Measurements from ENCODE around the gene MEX3D. TPM values are rescaled to one million over a fixed set of nuclear protein-coding genes. Genes with fewer than 3 reads are reported as not detected.

Gene MEX3D
- total RNA-seq, 1 donor from 2014 or later, result 6.4 TPM

DNA sequence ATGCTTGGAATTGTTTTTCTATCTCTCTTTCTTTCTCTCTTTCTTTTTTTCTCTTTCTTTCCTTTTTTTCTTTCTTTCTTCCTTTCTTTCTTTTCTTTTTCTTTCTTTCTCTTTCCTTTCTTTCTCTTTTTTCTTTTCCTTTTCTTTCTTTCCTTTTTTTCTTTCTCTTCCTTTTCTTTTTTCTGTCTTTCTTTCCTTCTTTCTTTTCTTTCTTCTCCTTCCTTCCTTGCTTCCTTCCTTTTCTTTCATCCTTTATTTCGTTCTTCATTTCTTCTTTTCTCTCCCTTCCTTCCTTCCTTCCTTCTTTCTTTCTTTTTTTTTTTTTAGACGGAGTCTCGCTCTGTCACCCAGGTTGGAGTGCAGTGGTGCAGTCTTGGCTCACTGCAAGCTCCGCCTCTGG is 1.9 kb upstream of the MEX3D start:
- Histone ChIP-seq H3K4me1 (peaks cover 25% of the 10 kb centered on the region), H3K27me3 (ENCODE audit: low read depth) (no peaks in the 10 kb centered on the region), H3K9me3 (replicated peaks) (no peaks in the 10 kb centered on the region), H3K36me3 (no peaks in the 10 kb centered on the region), H3K4me3 (no peak overlapping the region), H3K27ac (replicated peaks) (no peak overlapping the region)
- no peak for DNase-seq
- TF ChIP-seq, protein P1, sequence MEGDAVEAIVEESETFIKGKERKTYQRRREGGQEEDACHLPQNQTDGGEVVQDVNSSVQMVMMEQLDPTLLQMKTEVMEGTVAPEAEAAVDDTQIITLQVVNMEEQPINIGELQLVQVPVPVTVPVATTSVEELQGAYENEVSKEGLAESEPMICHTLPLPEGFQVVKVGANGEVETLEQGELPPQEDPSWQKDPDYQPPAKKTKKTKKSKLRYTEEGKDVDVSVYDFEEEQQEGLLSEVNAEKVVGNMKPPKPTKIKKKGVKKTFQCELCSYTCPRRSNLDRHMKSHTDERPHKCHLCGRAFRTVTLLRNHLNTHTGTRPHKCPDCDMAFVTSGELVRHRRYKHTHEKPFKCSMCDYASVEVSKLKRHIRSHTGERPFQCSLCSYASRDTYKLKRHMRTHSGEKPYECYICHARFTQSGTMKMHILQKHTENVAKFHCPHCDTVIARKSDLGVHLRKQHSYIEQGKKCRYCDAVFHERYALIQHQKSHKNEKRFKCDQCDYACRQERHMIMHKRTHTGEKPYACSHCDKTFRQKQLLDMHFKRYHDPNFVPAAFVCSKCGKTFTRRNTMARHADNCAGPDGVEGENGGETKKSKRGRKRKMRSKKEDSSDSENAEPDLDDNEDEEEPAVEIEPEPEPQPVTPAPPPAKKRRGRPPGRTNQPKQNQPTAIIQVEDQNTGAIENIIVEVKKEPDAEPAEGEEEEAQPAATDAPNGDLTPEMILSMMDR (IDR thresholded peaks at IDR 0.05; ENCODE audit: borderline replicate concordance), result no peak
- intact Hi-C loops (cut with micrococcal nuclease), result no loop called here

DNA sequence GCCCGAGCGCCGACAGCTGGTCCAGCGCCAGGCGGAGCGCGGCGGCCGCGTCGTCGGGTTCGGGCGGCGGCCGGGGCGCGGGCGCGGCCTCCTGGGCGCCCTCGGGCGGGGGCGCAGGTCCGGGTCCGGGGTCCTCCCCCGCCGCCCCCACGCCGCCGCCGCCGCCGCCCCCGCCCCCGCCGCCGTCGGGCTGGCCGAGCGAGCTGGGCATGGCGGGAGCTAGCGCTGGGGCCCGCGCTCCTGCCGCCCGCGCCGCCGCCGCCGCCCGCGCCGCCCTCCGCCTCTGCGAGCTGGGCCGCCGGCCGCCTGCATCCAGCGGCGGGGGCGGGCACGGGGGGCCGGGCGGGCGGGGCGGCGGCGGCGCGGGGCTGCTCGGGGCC is 287 bp downstream of the MEX3D start:
- no peak overlapping the region for H3K27ac ChIP-seq (replicated peaks)
- no peaks in the 10 kb centered on the region for H3K36me3 ChIP-seq
- no peaks in the 10 kb centered on the region for H3K9me3 ChIP-seq (replicated peaks)
- no peak for DNase-seq
- intact Hi-C loops (cut with micrococcal nuclease), result no loop called here
- H3K27me3 ChIP-seq (ENCODE audit: low read depth), result no peaks in the 10 kb centered on the region
- TF ChIP-seq, protein P1 (IDR thresholded peaks at IDR 0.05; ENCODE audit: borderline replicate concordance), result no peak
- H3K4me3 ChIP-seq, result peak overlapping the region; percentile 84
- H3K4me1 ChIP-seq, result peaks cover 25% of the 10 kb centered on the region

DNA sequence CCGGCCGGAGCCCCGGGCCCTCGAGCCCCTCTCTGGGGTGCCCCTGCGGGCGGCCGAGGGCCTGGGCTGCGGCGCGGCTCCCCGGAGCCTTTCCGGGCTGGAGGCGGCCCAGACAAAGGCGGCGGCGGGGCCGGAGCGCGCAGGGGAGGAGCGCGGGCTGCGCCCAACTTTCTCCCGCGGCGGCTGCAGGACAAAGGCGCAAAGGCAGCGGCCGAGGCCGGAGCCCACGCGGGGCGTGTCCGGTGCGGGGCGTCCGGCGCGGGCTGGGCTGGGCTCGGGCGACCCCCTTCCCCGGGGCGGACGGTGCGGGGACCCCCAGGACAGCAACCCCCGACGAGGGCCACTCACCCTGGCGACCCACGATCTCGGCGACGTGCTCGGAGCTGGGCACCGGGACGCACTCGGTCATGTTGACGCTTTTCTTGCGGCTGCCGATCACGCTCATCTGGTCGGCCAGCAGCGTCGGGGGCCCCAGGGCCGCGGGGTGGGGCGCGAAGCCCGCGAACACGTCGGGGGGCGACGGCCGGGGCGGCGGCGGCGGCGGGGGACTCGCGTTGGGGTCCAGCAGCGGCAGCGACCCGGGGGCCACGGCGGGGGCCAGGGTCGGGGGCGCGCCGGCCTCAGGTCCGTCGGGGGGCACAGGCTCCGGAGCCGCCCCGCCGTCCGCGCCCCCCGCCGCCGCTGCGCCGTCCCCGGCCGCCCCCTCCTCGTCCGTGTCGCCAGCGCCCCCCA is 843 bp downstream of the MEX3D start:
- no peaks in the 10 kb centered on the region for H3K9me3 ChIP-seq (replicated peaks)
- intact Hi-C loops (cut with micrococcal nuclease), result no loop called here
- peak overlapping the region; percentile 87 for H3K27ac ChIP-seq (replicated peaks)
- peaks cover 25% of the 10 kb centered on the region for H3K4me1 ChIP-seq
- peak overlapping the region; percentile 84 for H3K4me3 ChIP-seq
- peak; percentile 47 for DNase-seq
- no peaks in the 10 kb centered on the region for H3K27me3 ChIP-seq (ENCODE audit: low read depth)
- TF ChIP-seq, protein P1 (IDR thresholded peaks at IDR 0.05; ENCODE audit: borderline replicate concordance), result no peak
- H3K36me3 ChIP-seq, result no peaks in the 10 kb centered on the region

DNA sequence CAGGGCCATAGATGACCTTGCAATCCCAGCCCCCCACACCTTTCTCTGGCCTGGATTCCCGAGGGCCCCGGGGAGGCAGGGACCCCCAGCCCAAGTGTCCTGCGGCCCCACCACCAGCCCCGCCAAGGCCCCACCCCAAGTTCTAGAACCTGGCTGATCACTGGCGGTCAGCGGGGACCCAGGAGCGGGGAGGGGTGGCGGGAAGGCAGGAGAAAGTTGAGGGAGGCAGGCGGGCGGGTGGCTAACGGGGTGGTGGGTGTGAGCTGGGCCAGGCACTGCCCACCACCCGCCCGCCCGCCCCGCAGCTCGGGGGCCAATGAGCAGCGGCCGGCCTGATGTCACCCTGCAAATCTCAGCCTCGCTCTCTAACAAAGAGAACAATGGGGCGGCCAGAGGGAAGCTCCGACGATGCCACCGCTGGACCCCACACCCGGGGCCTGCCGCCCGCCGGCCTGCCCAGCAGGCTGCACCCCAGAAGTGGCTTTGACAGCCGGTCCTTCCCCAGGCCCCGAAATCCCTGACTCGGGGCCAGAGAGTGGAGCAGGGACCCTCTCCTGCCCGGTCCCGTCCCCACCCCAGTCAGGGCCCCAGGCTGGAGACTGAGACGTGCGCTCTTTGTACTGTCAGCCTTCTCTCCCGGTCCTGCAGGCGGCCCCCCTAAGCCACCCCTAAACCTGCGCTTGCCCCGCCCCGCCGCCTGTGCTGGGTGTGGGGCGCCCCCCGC is 1.6 kb downstream of the MEX3D start:
- no peaks in the 10 kb centered on the region for H3K36me3 ChIP-seq
- no peaks in the 10 kb centered on the region for H3K9me3 ChIP-seq (replicated peaks)
- TF ChIP-seq, protein P1 (IDR thresholded peaks at IDR 0.05; ENCODE audit: borderline replicate concordance), result no peak
- peaks cover 25% of the 10 kb centered on the region for H3K4me1 ChIP-seq
- no peaks in the 10 kb centered on the region for H3K27me3 ChIP-seq (ENCODE audit: low read depth)
- peak overlapping the region; percentile 84 for H3K4me3 ChIP-seq
- peak overlapping the region; percentile 87 for H3K27ac ChIP-seq (replicated peaks)
- DNase-seq, result peak; percentile 68
- intact Hi-C loops (cut with micrococcal nuclease), result no loop called here

DNA sequence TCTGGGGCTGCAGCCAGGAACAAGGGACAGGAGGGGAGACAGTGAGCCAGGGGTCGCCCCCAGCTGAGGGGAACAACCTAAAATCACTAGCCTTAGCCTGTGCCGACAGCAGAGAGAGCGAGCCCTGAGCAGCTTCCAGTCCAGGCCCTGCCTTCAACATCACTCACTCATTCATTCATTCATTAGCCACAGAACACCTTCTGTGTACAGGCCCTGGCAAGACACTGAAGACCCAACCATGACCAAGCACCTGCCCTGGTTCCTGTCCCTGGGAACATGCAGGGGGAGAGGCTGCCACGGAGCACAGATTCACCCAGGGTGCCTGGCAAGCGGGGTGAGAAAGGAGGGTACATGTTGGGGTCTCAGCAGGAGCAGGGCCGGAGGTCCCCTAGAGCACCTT is 4.9 kb downstream of the MEX3D start:
- H3K36me3 ChIP-seq, result no peaks in the 10 kb centered on the region

More for the DNA sequence above, 4.9 kb downstream of the MEX3D start:
- Histone ChIP-seq H3K27me3 (ENCODE audit: low read depth) (no peaks in the 10 kb centered on the region), H3K4me3 (no peak overlapping the region), H3K27ac (replicated peaks) (no peak overlapping the region), H3K9me3 (replicated peaks) (no peaks in the 10 kb centered on the region), H3K4me1 (peaks cover 31% of the 10 kb centered on the region)
- TF ChIP-seq, protein P1 (IDR thresholded peaks at IDR 0.05; ENCODE audit: borderline replicate concordance), result no peak
- intact Hi-C loops (cut with micrococcal nuclease), result no loop called here
- DNase-seq, result no peak
